SU-DHL-6 (cell line): ENCODE results near the gene EPS8L1.

Experiments
- H2AFZ ChIP-seq: fragments of 200-600 bp; sonication (generic); 2 replicates; pipeline ENCODE4 v1.6.1; 2014; ENCODE audit warnings: low read depth, mild to moderate bottlenecking, moderate library complexity, mixed read lengths, antibody characterized with exemption, low read length; ENCODE audit not compliant: severe bottlenecking
- H3F3A ChIP-seq: fragments of 200-600 bp; shearing (Covaris generic); 2 replicates; pipeline ENCODE4 v1.6.0; 2016; ENCODE audit warnings: antibody characterized with exemption, mild to moderate bottlenecking; ENCODE audit not compliant: insufficient read depth
- H3K27ac ChIP-seq: fragments of 200-600 bp; sonication (generic); 2 replicates; pipeline ENCODE4 v1.5.1; 2016; ENCODE audit warnings: low read depth, mild to moderate bottlenecking, low read length, moderate library complexity, mixed read lengths
- H3K27me3 ChIP-seq: fragments of 200-600 bp; sonication (generic), shearing (Covaris generic); 2 replicates; pipeline ENCODE4 v1.6.0; 2014; ENCODE audit warnings: mild to moderate bottlenecking, low read length
- H3K36me3 ChIP-seq: fragments of 200-600 bp; sonication (generic); 2 replicates; pipeline ENCODE4 v1.6.1; 2014; ENCODE audit warnings: mild to moderate bottlenecking, low read length, mixed read lengths
- H3K4me2 ChIP-seq: fragments of 300-600, 200-600 bp; shearing (Covaris generic), sonication (generic); 2 replicates; pipeline ENCODE4 v1.6.0; 2014; ENCODE audit warnings: low read length, low read depth, mild to moderate bottlenecking; ENCODE audit not compliant: poor library complexity, severe bottlenecking
- H3K4me3 ChIP-seq: fragments of 200-600 bp; sonication (generic); 2 replicates; pipeline ENCODE4 v1.5.1; 2014; ENCODE audit warnings: antibody characterized with exemption, low read length, mild to moderate bottlenecking, mixed read lengths; ENCODE audit not compliant: insufficient read depth, poor library complexity, severe bottlenecking
- H3K79me2 ChIP-seq: fragments of 200-600 bp; sonication (generic); 2 replicates; pipeline ENCODE4 v1.6.1; 2014; ENCODE audit warnings: mild to moderate bottlenecking, low read length, moderate library complexity; ENCODE audit not compliant: insufficient read depth
- H3K9ac ChIP-seq: fragments of 200-600 bp; sonication (generic); 2 replicates; pipeline ENCODE4 v1.7.0; 2014; ENCODE audit warnings: mild to moderate bottlenecking, low read length
- H3K9me2 ChIP-seq: fragments of 200-600 bp; sonication (generic); replicated peaks from 2 replicates; pipeline ENCODE4 v1.6.1; 2014; ENCODE audit warnings: low read length; ENCODE audit not compliant: insufficient read depth
- H3K9me3 ChIP-seq: fragments of 200-600 bp; sonication (generic); 2 replicates; pipeline ENCODE4 v1.6.1; 2014; ENCODE audit warnings: low read length, mixed read lengths; ENCODE audit not compliant: insufficient read depth
- H4K20me1 ChIP-seq: fragments of 200-600 bp; sonication (generic); 2 replicates; pipeline ENCODE4 v1.6.1; 2014; ENCODE audit warnings: low read depth, mild to moderate bottlenecking, antibody characterized with exemption, low read length, moderate library complexity, mixed read lengths
- EZH2phosphoT487 ChIP-seq: fragments of 200-600 bp; sonication (generic), shearing (Covaris generic); conservative IDR thresholded peaks from 2 replicates; pipeline ENCODE4 v1.6.1; 2018; ENCODE audit warnings: mild to moderate bottlenecking, antibody characterized with exemption, low read length, moderate library complexity, mixed read lengths
- TF ChIP-seq, protein P1 (sequence below): fragments of 200-600 bp; sonication (generic); IDR thresholded peaks from one replicate; pipeline ENCODE4 v1.5.1; 2017; ENCODE audit warnings: antibody characterized with exemption, mild to moderate bottlenecking, low read length, moderate library complexity; ENCODE audit not compliant: insufficient read depth, poor library complexity, severe bottlenecking

EPS8L1 gene

DNA sequence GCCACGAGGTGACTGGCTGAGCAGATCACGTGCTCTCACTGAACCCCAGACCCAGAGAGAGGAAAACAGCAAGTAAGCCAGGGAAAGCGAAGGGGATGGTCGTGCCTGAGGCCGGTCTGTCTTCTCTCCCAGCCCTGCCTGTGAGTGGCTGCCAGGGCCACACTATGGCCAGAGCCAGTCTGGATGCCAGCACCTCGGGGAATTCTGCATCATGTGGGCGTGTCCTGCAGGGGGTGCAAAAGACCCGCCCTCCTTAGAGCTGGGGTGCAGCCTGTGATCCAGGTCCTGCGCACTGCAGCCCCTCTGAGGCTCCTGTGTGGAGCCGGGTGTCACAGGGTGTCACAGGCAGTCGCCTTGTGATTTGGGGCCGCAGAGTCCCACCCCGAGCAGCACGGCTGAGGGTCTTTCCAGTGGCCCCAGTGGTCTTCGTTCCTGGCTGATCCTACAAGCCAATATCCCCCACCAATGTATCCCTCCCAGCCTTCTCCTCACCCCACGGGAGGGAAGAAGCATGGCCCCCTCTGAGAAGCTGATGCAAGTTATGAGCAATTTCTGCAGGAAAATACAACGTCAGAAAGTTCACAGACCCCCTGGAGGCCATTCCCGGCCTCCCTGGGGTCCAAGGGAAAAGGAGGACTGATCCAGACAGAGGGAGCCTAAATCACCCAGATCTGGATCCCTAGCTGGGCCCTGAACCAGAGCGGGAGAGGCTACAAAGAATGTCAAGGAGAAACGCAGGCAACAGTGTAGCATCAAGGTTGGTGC, 34.0 kb downstream of the EPS8L1 start:
- Histone ChIP-seq H3K27me3 (no peaks in the 10 kb centered on the region), H3K36me3 (0 out of 2 replicates have a peak, but pooled peaks cover 3% of the 10 kb centered on the region), H3K9me3 (no peaks in the 10 kb centered on the region), H3K9me2 (no peaks in the 10 kb centered on the region), H3K4me2 (no peak overlapping the region), H2AFZ (no peak overlapping the region), H3F3A (peaks cover 5% of the 10 kb centered on the region), H3K79me2 (peaks cover 80% of the 10 kb centered on the region), H3K9ac (no peak overlapping the region), H3K27ac (no peak overlapping the region), H3K4me3 (no peak overlapping the region), H4K20me1 (peaks cover 4% of the 10 kb centered on the region; the same call in 1 of the 2 replicates)
- TF ChIP-seq EZH2phosphoT487, result no peak
- TF ChIP-seq, protein P1, sequence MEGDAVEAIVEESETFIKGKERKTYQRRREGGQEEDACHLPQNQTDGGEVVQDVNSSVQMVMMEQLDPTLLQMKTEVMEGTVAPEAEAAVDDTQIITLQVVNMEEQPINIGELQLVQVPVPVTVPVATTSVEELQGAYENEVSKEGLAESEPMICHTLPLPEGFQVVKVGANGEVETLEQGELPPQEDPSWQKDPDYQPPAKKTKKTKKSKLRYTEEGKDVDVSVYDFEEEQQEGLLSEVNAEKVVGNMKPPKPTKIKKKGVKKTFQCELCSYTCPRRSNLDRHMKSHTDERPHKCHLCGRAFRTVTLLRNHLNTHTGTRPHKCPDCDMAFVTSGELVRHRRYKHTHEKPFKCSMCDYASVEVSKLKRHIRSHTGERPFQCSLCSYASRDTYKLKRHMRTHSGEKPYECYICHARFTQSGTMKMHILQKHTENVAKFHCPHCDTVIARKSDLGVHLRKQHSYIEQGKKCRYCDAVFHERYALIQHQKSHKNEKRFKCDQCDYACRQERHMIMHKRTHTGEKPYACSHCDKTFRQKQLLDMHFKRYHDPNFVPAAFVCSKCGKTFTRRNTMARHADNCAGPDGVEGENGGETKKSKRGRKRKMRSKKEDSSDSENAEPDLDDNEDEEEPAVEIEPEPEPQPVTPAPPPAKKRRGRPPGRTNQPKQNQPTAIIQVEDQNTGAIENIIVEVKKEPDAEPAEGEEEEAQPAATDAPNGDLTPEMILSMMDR, result no peak

DNA sequence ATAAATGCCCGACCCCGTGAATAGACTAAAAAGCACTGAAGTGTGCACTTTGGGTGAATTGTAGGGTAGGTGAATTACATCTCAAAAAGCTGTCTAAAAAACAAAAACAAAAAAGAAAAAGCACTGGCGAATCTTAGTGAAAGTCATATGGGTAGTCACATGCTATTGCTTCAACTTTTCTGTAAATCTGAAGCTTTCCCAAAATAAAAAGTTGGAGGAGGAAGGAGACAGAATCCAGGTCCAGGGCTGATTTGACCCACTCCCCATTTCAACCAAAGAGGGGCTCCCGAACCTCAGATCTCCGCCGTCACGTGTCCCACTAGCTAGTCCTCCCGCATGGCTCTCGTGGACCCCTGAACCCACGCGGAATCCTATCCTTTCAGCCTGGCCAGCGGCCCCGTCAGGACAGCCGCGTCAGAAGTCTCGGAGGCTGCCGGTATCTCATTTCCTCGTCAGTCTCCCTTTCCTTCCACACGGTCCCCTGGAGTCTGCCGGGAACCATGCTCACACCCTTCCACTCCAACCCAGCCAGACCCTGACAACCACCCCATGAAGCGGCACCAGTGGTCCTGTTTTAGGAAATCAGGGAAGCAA, 35.7 kb downstream of the EPS8L1 start:
- Histone ChIP-seq H3F3A (peaks cover 8% of the 10 kb centered on the region), H3K9me3 (no peaks in the 10 kb centered on the region), H3K4me2 (no peak overlapping the region), H3K9ac (no peak overlapping the region), H3K27me3 (no peaks in the 10 kb centered on the region), H3K9me2 (no peaks in the 10 kb centered on the region), H4K20me1 (no peaks in the 10 kb centered on the region; the same call in 1 of the 2 replicates), H2AFZ (no peak overlapping the region), H3K4me3 (no peak overlapping the region), H3K27ac (no peak overlapping the region), H3K79me2 (peaks cover 86% of the 10 kb centered on the region), H3K36me3 (0 out of 2 replicates have a peak, but pooled peaks cover 3% of the 10 kb centered on the region)
- TF ChIP-seq EZH2phosphoT487, result no peak
- TF ChIP-seq, protein P1, result no peak

DNA sequence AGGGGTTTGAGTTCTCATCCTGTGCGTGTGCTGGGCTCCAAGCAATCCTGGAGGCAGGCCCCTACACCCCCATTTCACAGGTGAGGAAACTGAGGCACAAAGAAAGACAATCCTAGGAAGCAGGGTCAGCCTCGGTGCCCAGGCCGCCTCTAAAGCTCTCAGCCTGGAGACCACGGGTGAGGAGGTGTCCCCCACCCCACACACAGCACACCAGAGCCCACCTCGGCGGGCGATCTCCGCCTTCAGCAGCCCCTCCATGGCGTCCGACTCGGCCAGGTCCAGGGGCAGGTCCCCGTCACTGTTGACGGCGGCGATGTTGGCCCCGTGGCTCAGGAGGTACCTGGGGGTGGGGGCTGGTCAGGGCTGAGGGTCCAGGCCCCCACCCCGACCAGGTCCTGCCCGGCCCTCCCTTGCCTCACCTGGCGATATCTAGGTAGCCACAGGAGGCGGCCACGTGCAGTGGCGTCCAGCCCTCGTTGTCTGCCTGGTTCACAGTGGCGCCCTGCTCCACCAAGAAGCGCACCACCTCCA, 36.6 kb downstream of the EPS8L1 start:
- Histone ChIP-seq H2AFZ (no peak overlapping the region), H3K9me2 (no peaks in the 10 kb centered on the region), H3F3A (peaks cover 8% of the 10 kb centered on the region), H3K27ac (peak overlapping the region; percentile 91), H3K36me3 (0 out of 2 replicates have a peak, but pooled peaks cover 3% of the 10 kb centered on the region), H4K20me1 (no peaks in the 10 kb centered on the region; the same call in 1 of the 2 replicates), H3K4me2 (peak overlapping the region; percentile 80), H3K9me3 (no peaks in the 10 kb centered on the region), H3K27me3 (no peaks in the 10 kb centered on the region), H3K4me3 (no peak overlapping the region), H3K9ac (peak overlapping the region; percentile 94), H3K79me2 (peaks cover 85% of the 10 kb centered on the region)
- no peak for TF ChIP-seq EZH2phosphoT487
- TF ChIP-seq, protein P1, result no peak
